ENCODE data around the gene ARL6IP6. TPM values are rescaled to one million over a fixed set of nuclear protein-coding genes. Genes with fewer than 3 reads are reported as not detected.

The ARL6IP6 gene
- total and polyA plus RNA-seq, 2 experiments from 2014 or later, result 30.9 to 33.6 TPM

GRCh38 chr2:152811916-152812315 is 93.5 kb downstream of the ARL6IP6 start:
- in situ Hi-C loops (cut with MboI), result no loop called here
- no peak overlapping the region for H3K4me3 ChIP-seq
- no peaks in the 10 kb centered on the region for H3F3A ChIP-seq (ENCODE audit: insufficient read depth)
- no peaks in the 10 kb centered on the region for H3K36me3 ChIP-seq (ENCODE audit: low read depth)
- no peak overlapping the region for H3K27ac ChIP-seq
- H3K4me1 ChIP-seq (ENCODE audit: insufficient read depth), result no peaks in the 10 kb centered on the region
- no peak for TF ChIP-seq EZH2phosphoT487 (IDR thresholded peaks at IDR 0.05; ENCODE audit: insufficient read depth, low read depth)
- no peak for TF ChIP-seq EZH2 (IDR thresholded peaks at IDR 0.05; ENCODE audit: insufficient read depth, poor library complexity, severe bottlenecking)
- H4K20me1 ChIP-seq (ENCODE audit: insufficient read depth), result no peaks in the 10 kb centered on the region
- 46 to 52% methylated on average over 3 of the region's 3 CpGs for WGBS, 2 experiments (ENCODE audit: low coverage in 1 of 2, low lambda C conversion rate in 2 of 2, missing lambda C conversion rate in 2 of 2)
- H3K9me2 ChIP-seq (ENCODE audit: insufficient read depth), result no peaks in the 10 kb centered on the region
- H3K79me2 ChIP-seq (ENCODE audit: insufficient read depth), result no peaks in the 10 kb centered on the region
- no peak overlapping the region for H2AFZ ChIP-seq
- DNase-seq, result no peak
- H3K9me3 ChIP-seq (ENCODE audit: low read depth), result peaks cover 3% of the 10 kb centered on the region
- H3K4me2 ChIP-seq (ENCODE audit: unreplicated experiment), result no peak overlapping the region
- no peaks in the 10 kb centered on the region for H3K27me3 ChIP-seq (replicated peaks; ENCODE audit: insufficient read depth)
- H3K9ac ChIP-seq, result no peak overlapping the region

Other genes with a start within 250 kb of the ARL6IP6 start
- gene PRPF40A, start 1.2 kb upstream of the ARL6IP6 start, total RNA-seq (2014; rRNA removed; shearing (Covaris generic)), result 72.1 and 86.1 TPM in 2 replicates
- gene PRPF40A, start 1.2 kb upstream of the ARL6IP6 start, polyA plus RNA-seq (2016; fragmentation: Nextera tagmentation; extraction: Ambion mirVana), result 110 and 112 TPM in 2 replicates